Mucosa of descending colon (tissue), 3 donors: ENCODE measurements around the gene CD69. TPM values are rescaled to one million over a fixed set of nuclear protein-coding genes. Genes with fewer than 3 reads are reported as not detected.

Experiments used
- ATAC-seq: fragments of 200-7000 bp; cut with Tn5 transposase; one replicate; pipeline ENCODE4 v1.9.1; 2020; ENCODE audit warnings: mild to moderate bottlenecking, moderate library complexity
- DNase-seq, 3 donors: peaks; one replicate each; pipeline ENCODE4 v3.0.0-alpha.2; 2020
- H3K36me3 ChIP-seq: fragments of 200-600 bp; one replicate; pipeline ENCODE4 v1.8.0; 2021; ENCODE audit warnings: low read depth, mild to moderate bottlenecking
- H3K4me1 ChIP-seq: fragments of 200-600 bp; one replicate; pipeline ENCODE4 v1.8.0; 2021; ENCODE audit warnings: low read depth, mild to moderate bottlenecking
- H3K4me3 ChIP-seq: fragments of 200-600 bp; one replicate; pipeline ENCODE4 v1.8.0; 2021; ENCODE audit warnings: mild to moderate bottlenecking
- H3K9me3 ChIP-seq: fragments of 200-600 bp; one replicate; pipeline ENCODE4 v1.8.0; 2021; ENCODE audit warnings: mild to moderate bottlenecking
- intact Hi-C, 2 donors: fragments of 100-400 bp; cut with DNase I in 1 of 2; cut with micrococcal nuclease in 1 of 2; formaldehyde crosslinking; loops; one replicate each; pipeline versions ENCODE4 v1.11.0 to v1.11.1; 2022; cut with DNase I, micrococcal nuclease
- total RNA-seq, 3 donors: library from RNA; stranded (reverse); fragmentation: NEBNext Ultra II Directional in 2 of 3; extraction: Animal tissue kit (Norgen Biotek cat#: 25700) in 2 of 3; gene quantifications; one replicate each; pipeline versions ENCODE4 v1.2.1 to v1.2.4, GENCODE V29; 2021 to 2023
- TF ChIP-seq, protein P1 (sequence below): fragments of 200-600 bp; IDR thresholded peaks from one replicate; pipeline ENCODE4 v1.8.0; 2022; ENCODE audit warnings: antibody characterized with exemption, mild to moderate bottlenecking
- donor health status: DM: no; HTN: no; CAD: no; lungs with moderate emphysema.
- donor health status: DM: no; HTN: no; CAD: no.
- donor health status: DM: no; HTN: yes; CAD: no.

CD69 gene
- total RNA-seq, 3 donors from 2014 or later: 2.4 to 4.7 (median 3.2) TPM

DNA sequence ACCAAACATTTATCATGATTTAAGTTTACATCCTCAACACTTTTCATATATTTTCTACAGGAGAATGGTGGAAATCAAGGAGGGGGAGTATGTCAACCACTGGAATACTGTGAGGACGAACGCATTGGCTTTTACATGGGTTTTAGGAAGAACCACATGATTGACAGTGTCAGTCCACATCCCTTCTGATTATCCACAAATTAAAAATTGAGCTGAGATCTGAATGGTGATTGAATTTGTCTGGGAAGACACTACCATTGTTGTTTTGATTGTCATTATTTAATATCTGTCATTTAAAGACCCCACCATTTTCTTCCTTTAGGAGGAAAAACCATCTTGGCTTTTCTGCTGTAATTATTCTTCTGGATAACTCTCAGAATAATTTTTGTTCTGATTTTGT is 35.2 kb upstream of the CD69 start:
- TF ChIP-seq, protein P1, sequence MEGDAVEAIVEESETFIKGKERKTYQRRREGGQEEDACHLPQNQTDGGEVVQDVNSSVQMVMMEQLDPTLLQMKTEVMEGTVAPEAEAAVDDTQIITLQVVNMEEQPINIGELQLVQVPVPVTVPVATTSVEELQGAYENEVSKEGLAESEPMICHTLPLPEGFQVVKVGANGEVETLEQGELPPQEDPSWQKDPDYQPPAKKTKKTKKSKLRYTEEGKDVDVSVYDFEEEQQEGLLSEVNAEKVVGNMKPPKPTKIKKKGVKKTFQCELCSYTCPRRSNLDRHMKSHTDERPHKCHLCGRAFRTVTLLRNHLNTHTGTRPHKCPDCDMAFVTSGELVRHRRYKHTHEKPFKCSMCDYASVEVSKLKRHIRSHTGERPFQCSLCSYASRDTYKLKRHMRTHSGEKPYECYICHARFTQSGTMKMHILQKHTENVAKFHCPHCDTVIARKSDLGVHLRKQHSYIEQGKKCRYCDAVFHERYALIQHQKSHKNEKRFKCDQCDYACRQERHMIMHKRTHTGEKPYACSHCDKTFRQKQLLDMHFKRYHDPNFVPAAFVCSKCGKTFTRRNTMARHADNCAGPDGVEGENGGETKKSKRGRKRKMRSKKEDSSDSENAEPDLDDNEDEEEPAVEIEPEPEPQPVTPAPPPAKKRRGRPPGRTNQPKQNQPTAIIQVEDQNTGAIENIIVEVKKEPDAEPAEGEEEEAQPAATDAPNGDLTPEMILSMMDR: no peak
- no peaks in the 10 kb centered on the region for H3K9me3 ChIP-seq
- ATAC-seq (no peak), DNase-seq (no peak)
- H3K36me3 ChIP-seq: no peaks in the 10 kb centered on the region
- intact Hi-C loops: no loop called here
- H3K4me3 ChIP-seq: no peak overlapping the region
- no peaks in the 10 kb centered on the region for H3K4me1 ChIP-seq

DNA sequence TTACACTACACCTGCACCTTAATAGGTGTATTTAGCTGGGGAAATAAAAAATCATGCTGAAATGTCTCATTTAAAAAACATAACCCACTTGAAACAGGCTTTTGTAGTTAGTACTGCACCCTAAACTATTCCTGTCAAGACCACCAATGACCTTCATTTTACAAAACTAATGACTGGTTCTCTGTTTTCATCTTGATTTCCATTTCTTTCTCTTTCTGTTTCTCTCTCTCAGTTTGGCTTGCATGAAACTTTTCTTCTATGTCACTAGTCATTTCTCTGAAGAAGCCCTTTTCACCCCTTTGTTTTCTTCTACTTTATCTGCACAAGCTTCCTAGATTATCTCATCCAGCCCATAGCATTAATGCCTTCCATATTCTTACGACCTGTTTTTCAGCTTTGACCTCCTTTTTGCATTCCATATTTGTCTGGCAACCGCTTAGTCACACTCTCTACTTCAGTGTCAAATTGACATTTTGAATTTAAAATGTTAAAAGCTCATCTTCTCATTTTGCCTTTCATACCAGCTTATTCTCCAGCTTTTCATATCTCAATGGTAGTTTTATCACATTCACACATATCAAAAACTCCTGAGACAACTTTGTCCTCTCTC is 33.9 kb upstream of the CD69 start:
- DNase-seq: no peak
- ATAC-seq: no peak
- no peak overlapping the region for H3K4me3 ChIP-seq
- no peaks in the 10 kb centered on the region for H3K9me3 ChIP-seq
- H3K4me1 ChIP-seq: no peaks in the 10 kb centered on the region
- no peaks in the 10 kb centered on the region for H3K36me3 ChIP-seq
- TF ChIP-seq, protein P1: no peak
- intact Hi-C loops: no loop called here

DNA sequence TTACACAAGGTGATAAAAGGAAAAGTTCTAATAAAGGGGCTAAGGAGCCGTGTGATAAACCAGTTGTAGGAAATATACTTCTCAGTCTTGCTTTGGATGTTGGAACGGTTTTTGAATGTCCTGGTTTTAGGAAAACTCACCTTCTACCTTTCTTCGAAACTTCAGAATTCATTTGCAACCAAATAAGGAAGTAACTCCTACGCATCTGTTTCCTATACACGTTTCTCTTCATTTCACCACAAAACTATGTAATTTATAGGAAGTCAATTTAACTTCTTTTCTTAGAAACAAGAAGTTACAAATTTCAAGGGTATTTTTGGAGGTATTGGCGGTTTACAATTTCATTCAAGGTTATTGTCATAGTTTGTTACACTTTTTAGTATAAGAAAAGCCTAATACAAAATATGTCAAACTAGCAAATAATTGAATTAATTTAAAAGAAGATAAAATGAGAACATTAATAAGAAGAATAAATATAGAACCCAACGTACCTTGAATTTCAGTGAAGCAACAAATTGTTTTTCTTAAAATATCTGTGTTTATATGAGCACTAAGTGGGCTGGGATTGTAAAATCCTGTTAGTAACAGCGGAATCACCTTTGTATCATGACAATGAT is 33.2 kb upstream of the CD69 start:
- intact Hi-C loops: no loop called here
- ATAC-seq: no peak
- H3K4me3 ChIP-seq: no peak overlapping the region
- H3K9me3 ChIP-seq: no peaks in the 10 kb centered on the region
- TF ChIP-seq, protein P1: no peak
- H3K36me3 ChIP-seq: no peaks in the 10 kb centered on the region
- no peaks in the 10 kb centered on the region for H3K4me1 ChIP-seq
- DNase-seq: no peak

DNA sequence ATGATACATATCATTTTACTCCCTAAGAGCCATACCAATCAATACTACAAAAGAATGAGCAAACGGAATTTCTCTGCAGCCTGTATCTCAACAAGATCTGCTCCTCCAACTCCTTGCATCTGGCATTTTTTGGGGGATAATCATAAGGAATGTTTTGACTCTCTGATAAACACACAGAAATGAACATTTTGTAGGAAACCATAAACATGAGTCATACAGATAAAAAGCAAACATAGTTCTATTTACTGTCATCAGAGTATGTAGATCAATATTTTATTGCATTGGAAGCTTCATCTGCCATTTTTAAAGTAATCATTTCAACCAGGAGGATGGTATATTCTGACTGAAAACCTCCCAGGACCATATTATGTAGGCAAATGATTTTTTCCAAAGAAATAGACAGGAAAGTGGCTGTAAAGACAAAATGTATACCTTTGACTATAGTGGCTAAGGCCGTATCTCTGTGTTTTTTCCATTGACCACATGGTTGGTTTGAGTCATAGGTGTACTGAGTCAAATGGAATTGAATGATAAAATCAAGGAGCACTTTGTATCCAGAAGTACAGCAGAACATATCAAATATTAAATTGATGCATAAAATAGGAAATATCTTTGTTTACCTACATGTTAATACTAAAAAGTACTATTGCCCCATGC is 32.4 kb upstream of the CD69 start:
- H3K9me3 ChIP-seq: no peaks in the 10 kb centered on the region
- H3K4me3 ChIP-seq: no peak overlapping the region
- no peaks in the 10 kb centered on the region for H3K36me3 ChIP-seq
- no peaks in the 10 kb centered on the region for H3K4me1 ChIP-seq
- intact Hi-C loops: no loop called here
- ATAC-seq: no peak
- DNase-seq: no peak
- TF ChIP-seq, protein P1: no peak

DNA sequence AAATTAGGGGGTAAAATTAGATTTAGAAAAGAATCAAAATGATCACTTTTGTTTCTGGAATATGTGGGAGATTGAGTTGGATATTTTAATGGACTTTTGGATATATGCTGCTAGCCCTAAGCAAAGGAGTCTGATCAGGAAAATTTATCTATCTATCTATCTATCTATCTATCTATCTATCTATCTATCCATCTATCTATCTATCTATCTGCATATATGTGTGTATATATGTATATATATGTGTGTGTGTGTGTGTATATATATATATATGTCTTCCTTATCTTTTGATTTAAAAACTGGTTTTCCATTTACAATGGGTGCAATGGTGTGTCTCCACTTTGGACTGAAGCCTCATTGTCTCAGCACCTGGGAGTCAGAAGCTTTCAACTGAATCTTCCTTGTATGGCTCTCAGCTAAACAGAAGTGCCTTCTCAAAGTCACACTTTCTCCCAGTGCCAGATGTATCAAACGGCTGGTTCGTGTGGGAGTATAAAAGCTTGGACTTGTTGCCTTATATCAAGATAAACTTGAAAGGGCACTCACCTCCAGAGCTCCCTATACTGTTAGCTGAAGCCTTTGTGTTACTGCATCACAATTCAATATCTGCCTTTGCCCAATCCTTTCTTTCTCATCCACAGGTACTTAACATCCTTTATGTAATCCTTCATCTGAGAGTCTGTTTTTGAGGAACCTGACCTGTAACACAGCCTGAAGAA is 31.6 kb upstream of the CD69 start:
- Histone ChIP-seq H3K4me3 (no peak overlapping the region), H3K9me3 (no peaks in the 10 kb centered on the region), H3K4me1 (no peaks in the 10 kb centered on the region), H3K36me3 (no peaks in the 10 kb centered on the region)
- ATAC-seq (no peak), DNase-seq (no peak)
- TF ChIP-seq, protein P1: no peak
- intact Hi-C loops: no loop called here
